GM19023 (cell line): ENCODE measurements around the gene PTGES3.
"Not testable (repeated sequence)": the region's sequence is repeated elsewhere in the genome, so short reads cannot be mapped to it uniquely, and the experiment has no call there.

Source experiments
- ATAC-seq: cut with Tn5 transposase; IDR thresholded peaks from one replicate; pipeline ENCODE4 v1.9.1; 2021; ENCODE audit warnings: mild to moderate bottlenecking, moderate library complexity; ENCODE audit not compliant: unreplicated experiment

PTGES3 gene

DNA sequence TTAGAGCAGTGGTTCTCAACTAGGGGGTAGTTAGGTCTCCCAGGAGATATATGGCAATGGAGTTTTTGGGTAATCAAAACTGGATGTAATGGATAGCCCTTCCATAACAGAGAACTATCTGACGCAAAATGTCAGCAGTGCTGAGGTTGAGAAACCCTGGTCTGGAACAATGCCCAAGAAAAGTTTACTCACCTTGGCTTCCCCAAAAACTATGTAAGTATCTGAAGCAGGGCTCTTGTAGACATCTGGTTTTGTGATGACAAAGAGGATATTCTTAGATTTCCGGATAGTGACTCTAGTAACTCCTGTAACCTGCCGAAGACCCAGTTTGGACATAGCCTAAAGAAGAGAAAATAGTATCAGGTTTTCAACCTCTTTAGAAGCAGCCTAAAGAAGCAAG, 25.3 kb upstream of the PTGES3 start:
- ATAC-seq: no peak

DNA sequence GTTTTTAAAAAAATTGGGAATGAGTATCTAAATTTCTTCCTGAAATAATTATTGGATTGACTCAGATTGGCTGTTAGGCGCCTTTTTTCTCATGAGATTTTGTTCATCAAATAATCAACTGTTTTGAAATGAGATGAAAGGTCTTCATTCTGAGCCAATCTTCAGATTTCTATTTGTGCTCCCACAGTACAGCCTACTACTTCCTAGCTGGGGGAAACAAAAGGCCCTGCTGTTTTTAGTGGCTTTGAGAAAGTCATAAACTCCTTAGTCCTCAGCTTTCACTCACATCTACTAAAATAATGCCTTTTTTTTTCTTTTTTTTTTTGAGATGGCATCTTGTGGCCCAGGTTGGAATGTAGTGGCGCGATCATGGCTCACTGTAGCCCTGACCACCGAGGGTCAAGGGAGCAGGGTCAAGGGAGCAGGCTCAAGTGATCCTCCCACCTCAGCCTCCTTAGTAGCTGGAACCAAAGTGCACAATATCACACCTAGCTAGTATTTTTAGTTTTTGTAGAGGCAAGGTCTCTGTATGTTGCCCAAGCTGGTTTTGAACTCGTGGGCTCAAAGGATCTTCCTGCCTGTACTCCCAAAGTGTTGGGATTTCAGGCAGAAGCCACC, 21.8 kb upstream of the PTGES3 start:
- ATAC-seq: no peak

DNA sequence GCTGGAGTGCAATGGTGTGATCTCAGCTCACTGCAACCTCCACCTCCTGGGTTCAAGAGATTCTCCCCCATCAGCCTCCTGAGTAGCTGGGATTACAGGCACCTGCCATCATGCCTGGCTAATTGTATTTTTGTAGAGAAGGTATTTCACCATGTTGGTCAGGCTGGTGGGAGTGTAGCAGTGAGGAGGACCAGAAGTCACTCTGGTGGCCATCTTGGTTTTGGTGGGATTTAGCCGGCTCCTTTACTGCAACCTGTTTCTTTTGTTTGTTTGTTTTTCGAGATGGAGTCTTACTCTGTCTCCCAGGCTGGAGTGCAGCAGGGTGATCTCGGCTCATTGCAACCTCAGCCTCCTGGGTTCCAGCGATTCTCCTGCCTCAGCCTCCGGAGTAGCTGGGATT, 16.4 kb upstream of the PTGES3 start:
- not testable (repeated sequence) for ATAC-seq

DNA sequence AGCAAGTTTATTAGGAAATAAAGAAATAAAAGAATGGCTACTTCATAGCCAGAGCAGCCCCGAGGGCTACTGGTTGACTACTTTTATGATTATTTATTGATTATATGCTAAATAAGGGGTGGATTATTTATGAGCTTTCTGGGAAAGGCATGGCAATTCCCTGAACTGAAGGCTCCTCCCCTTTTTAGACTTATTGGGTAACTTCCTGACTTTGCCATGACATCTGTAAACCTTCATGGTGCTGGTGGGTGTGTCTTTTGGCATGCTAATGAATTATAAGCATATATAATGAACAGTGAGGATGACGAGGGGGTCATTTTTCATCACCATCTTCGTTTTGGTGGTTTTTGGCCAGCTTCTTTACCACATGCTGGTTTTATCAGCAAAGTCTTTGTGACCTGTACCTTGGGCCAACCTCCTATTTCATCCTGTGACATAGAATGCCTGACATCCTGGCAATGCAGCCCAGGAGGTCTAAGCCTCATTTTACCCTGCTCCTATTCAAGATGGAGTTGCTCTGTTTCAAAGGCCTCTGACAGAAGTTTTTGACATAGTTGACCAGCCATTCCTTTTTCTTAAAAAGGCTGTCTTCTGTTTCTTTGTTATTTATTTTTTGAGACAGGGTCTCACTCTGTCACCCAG, 11.1 kb upstream of the PTGES3 start:
- no peak for ATAC-seq

DNA sequence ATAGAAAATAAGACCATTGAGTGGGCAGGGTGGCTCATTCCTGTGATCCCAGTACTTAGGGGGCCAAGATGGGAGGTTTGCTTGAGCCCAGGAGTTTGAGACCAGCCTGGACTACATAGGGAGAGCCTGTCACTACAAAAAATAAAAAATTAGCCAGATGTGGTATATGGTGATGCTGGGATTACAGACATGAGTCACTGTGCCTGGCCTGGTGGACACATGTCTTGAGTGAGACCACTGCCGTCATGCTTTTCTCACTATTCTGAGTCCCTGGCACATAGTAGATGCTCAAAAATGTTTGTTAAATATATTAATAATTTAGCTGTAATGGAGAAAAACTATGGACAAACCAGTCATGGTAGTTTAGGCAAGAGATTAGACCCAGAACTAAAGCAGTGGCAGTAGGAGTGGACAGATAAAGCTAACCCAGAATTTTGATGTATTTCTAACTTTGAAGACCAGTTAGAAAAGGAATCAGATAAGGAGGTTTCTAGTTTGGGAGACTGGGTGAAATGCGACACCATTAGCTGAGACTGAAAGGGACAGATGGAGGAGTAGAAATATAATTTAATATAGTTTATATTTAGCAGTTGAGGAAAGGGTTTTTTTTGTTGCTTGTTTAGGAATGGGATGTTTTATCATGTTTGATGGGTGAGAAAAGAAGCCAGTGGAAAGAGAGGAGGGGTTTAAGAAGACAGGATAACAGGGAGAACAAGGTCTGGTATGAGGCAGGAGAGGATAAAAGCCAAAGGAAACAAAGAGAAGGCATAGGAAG, 7.4 kb upstream of the PTGES3 start:
- ATAC-seq: no peak

DNA sequence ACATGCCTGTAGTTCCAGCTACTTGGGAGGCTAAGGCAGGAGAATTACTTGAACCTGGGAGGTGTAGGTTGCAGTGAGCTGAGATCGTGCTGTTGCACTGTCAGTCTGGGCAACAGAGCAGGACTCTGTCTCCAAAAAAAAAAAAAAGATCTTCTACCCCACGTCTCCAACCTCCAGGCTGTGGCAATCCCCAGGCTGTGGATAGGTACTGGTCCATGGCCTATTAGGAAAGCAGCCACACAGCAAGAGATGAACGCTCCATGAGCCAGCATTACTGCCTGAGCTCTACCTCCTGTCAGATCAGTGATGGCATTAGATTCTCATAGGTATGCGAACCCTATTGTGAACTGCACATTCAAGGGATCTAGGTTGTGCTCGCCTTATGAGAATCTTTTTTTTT, 6.1 kb upstream of the PTGES3 start:
- no peak for ATAC-seq

DNA sequence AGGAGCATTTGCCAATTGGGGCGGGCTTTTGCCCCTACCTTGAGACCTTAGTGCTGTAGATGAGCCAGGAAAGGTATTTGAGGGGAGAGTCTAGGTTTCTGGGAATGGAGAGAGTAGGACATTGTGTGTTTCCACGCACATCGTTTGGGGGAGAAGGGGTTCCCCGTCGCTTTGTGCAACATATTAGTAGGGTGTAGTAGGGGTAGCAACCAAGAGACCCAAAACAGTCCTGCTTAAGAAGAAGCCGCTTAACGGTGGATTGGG, 694 bp upstream of the PTGES3 start:
- no peak for ATAC-seq

DNA sequence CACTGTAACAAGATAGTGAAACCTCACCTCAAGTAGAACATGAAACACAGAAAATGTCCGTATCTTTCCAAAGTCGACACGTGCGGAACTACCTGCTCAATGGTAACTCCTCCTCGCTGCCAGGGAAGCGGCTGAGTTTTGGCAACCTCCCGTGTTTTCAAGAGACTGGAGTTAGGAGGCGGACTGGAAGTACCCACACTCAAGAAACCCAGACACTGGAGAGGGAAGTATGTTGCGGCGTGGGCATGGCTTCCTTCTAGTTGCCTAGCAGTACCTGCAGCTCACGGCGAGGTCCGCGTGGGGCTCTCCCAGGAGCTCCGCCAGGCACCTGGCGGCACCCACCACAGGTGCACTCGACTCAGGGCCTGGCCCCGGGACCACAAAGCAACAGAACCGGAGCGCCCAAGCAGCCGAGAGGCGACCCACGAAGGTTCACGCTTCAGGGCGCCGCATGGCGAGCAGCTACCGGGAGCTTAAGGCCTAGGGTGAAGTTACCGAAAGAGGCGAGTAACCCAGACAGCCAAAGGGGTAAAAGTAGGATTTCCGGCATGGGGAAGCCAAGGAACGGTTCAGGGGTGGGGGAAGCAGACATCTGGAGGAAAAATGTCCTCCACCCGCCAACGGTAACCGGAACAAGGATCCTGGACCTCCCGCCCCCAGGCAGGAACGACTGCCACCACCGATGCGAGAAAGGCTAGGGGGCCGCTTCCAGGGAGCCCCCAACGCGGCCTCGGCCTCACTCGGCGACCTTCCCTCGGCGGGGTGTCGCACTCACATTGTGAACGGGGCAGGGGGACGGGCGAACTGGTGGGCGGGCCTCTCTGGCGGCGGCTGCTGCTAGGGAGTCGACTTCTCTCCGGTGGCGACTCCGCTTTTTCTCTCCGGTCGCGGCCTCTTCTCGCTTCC, 608 bp downstream of the PTGES3 start:
- ATAC-seq: peak; percentile 18

DNA sequence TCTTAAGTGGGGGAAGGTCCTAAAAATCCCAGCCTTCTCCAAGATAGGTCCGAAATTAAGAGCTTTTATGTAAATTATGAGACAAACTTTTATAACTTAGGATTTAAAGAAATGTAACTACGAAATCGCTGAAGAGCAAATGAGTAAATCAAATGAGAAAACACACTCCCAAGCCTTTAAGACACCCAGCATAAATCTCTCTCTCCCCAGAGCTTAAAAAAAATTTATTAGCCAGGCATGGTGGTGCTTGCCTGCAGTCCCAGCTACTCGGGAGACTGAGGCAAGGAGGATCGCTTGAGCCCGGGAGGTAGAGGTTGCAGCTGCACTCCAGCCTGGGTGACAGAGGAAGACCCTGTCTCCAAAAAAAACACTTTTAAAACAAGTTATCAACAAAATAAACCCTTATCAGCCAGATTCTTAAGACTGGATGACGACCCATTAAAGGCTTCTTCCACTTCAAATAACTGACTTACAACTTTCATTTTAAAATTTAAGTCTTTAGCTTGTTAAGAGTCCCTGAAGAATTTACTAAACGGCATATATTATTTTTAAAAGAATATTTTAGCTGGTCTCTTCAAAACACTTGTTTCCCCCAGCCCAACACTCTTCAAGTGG, 3.2 kb downstream of the PTGES3 start:
- ATAC-seq: no peak

DNA sequence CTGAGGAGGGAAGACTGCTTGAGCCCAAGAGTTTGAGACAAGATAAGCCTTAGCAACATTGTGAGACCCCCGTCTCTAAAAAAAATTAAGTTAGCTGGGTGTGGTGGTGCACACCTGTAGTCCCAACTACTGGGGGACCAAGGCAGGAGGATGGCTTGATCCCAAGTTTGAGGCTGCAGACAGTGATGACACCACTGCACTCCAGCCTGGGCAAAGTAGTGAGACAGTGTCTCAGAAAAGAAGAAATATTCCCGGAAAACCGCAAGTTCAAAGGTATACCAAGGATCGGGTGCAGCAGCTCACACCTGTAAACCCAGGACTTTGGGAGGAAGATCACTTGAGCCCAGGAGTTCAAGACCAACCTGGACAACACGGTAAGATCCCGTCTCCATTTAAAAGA, 5.8 kb downstream of the PTGES3 start:
- ATAC-seq: no peak

DNA sequence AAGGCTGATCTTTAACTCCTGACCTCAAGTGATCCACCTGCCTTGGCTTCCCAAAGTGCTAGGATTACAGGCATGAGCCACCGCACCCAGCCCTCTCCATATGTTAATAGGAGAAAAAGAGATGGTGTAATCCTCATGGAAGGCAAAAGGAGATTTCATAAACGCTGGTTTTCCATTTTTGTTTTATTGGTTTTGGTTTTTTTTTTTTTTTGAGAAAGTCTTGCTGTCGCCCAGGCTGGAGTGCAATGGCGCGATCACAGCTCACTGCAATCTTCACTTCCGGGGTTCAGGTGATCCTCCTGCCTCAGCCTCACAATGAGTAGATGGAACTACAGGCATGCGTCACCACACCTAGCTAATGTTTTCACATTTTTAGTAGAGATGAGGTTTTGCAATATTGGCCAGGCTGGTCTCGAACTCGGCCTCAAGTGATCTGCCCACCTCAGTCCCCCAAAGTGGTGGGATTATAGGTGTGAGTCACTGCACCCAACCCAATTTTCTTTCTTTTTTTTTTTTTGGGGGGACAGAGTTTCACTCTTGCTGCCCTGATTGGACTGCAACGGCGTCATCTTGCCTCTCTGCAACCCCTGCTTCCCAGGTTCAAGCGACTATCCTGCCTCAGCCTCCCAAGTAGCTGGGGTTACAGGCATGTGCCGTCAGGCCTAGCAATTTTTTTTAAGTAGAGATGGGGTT, 8.1 kb downstream of the PTGES3 start:
- no peak for ATAC-seq

DNA sequence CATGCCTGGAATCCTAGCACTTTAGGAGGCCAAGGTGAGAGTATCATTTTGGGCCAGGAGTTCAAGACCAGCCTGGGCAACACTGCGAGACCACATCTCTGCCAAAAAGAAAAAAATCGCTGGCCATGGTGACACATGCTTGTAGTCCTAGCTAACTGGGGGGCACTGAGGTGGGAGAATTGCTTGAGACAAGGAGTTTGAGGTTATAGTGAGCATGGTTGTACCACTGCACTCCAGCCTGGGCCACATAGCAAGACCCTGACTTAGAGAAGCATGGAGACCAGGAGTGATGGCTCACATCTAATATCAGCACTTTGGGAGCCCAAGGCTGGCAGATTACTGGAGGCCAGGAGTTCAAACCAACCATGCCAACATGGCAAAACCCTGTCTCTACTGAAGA, 9.2 kb downstream of the PTGES3 start:
- no peak for ATAC-seq

DNA sequence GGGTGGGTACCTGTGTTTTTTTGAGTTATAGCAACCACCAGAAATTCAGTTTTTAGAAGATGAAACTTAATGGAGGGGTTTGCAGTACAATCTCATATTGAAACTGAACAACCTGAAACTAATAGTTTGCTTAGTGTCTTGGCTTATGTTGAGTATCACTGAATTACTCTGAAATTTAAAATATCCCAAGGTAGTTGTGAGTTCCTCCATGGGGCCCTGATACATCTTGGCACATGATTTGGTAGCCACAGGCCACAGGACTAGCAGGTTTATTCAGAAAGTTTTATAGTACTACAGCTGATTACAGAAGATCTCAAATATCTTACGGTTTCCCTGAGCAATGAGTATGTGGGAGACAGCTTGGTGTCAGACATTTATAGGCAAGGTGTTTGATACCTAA, 10.4 kb downstream of the PTGES3 start:
- no peak for ATAC-seq

DNA sequence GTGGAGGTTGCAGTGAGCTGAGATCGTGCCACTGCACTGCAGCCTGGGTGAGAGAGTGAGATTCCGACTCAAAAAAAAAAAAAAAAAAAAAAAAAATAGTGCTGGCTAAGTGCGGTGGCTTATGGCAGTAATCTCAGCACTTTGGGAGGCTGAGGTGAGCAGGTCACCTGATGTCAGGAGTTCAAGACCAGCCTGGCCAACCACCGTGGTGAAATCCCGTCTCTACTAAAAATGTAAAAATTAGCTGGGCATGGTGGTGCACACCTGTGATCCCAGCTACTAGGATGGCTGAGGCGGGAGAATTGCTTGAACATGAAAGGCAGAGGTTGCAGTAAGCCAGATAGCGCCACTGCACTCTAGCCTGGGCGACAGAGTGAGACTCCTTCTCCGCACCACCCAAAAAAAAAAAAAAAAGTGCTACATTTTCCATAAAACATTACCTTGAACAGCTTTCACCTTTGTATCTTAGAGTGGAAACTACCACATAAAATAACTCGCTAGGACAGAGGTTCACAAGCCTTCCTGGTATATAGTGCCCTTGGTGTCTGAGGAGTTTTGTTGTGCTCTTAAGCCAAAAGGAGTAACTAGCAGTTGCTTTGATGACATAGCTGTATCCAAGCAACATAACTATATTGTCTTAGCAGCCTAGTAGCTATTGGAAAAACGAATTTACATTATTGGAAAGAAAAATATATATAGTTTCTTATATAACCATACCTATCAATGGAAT, 11.1 kb downstream of the PTGES3 start:
- ATAC-seq: no peak

DNA sequence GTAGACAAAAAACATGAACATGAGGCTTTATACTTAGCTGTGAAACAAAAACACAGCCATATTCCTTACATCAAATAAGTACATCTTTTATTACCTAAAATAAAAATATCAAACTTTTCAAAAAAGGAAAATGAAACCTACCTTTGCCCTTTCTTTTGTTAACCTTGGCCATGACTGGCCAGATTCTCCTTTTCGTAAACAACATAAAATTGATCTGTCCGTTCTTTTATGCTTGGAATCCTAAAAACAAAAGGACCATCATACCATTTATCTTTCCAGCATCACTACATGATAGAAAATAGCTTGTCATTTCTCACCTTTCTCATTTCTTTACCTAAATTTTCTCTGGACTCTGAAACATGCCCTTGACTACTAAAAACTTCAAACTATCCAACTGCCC, 16.5 kb downstream of the PTGES3 start:
- no peak for ATAC-seq

DNA sequence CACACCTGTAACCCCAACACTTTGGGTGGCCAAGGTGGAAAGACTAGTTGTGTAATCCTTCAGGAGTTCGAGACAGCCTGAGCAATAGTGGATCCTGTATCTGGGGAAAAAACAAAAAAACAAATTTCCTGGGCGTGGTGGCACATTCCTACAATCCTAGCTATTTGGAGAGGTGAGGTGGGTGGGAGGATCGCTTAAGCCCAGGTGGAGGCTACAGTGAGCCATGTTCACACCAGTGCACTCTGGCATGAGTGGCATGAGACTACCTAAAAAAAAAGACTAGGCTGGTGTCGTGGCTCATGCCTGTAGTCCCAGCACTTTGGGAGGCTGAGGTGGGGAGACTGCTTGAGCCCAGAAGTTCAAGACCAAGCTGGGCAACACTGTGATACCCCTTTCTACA, 17.2 kb downstream of the PTGES3 start:
- ATAC-seq: no peak

DNA sequence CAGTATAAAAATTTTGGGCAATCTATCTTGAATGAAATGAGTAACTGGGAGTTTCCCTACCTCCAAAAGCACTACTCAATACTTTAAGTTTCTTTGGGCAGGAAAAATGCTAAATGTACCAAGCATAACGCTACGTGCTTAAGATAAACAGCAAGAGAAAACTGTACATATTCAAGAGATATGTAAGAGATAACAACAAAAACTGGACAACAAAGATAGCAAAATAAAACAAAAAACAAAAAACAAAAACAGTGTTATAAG, 20.0 kb downstream of the PTGES3 start:
- no peak for ATAC-seq

DNA sequence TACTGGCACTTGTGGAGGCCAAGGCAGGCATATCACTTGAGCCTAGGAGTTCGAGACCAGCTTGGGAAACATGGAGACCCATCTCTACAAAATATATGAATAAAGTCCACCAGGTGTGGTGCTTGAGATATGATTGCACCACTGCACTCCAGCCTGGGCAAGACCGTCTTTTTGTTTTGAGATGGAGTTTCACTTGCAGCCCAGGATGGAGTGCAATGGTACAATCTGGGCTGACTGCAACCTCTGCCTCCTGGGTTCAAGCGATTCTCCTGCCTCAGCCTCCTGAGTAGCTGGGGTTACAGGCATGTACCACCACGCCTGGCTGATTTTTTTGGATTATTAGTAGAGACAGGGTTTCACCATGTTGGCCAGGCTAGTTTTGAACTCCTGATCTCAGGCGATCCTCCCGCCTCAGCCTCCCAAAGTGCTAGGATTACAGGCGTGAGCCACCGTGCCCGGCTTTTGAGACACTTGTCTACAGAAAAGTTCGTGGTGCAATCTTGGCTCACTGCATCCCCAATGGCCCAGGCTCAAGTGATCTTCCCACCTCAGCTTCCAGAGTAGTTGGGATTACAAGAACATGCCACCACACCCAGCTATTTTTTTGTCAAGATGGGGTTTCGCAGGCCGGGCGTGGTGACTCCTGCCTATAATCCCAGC, 26.0 kb downstream of the PTGES3 start:
- ATAC-seq: no peak

DNA sequence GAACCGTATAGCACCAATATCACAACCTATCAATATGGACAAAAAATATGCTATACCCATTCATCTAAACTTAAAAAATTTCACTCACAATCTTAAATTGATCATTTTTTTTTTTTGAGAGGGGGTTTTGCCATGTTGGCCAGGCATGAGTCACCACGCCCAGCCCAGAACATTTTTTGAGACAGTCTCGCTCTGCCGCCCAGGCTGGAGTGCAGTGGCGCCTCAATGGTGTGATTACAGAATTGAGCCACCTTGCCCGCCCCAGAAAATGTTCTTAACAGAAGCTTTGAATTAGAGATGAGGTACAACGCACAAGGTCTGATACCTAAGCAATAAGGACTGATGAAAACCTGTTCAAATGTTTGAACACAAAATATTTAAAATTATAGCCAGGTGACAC, 26.5 kb downstream of the PTGES3 start:
- no peak for ATAC-seq

DNA sequence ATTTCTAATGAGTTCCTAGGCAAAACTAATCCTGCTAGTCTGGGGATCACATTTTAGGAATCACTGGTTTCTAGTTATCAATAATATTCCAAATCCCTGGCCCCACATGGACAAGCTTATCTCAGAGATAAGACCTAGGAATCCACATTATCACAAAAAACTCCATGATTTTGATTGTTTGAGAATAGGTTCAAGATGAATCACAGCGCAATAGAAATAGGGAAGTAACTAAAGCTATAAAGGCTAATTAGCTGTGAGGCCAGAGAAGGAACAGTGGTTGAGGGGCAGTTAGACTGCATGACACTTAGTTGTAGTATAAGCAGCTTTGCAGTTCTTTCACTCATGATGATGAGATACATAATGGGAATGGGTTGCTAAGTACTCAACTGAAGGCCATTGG, 29.2 kb downstream of the PTGES3 start:
- no peak for ATAC-seq
